Gastrocnemius medialis (tissue), 4 donors: ENCODE measurements around the gene C20orf202.

Experiments used
- CTCF ChIP-seq, 5 experiments: fragments of 450-650 bp in 3 of 5; fragments of 200-600 bp in 2 of 5; sonication (generic) in 2 of 5; IDR thresholded peaks in 4 of 5; conservative IDR thresholded peaks in 1 of 5; 1 replicate in 4 of 5; 2 replicates in 1 of 5; pipeline ENCODE4 v1.5.1; 2016 to 2019; ENCODE audit warnings: antibody characterized with exemption in 5 of 5, mild to moderate bottlenecking in 3 of 5, moderate library complexity in 3 of 5
- POLR2A ChIP-seq, 2 donors: fragments of 450-650 bp; IDR thresholded peaks; one replicate each; pipeline ENCODE4 v1.6.1; 2017; ENCODE audit warnings: antibody characterized with exemption in 2 of 2, mild to moderate bottlenecking in 2 of 2, moderate library complexity in 2 of 2

DNA sequence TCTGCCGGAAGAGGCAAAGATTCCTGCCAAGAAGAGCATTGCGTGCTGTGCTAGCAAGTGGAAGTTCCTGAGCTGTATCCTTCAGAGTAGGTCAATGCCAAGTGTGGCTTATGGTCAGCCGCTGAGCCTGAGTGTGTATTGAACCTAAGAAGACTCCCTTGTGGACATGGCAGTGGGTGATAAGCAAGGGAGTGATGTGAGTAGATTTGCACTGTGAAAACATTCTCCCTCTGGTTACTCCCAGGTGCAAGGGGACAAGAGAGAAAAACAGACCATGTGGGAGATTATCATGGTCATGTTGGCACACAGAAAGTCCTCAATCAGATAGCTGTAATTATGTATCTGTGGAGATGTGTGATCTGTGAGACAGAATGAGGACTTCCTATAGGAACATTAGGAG, 12.4 kb upstream of the C20orf202 start:
- TF ChIP-seq CTCF (IDR thresholded peaks at IDR 0.05 in 4 of 5, conservative IDR thresholded peaks at IDR 0.05 in 1 of 5) (no peak), POLR2A (IDR thresholded peaks at IDR 0.05) (no peak)
